Fibroblast of lung (primary cell): ENCODE data around the gene OSBPL1A. TPM values are rescaled to one million over a fixed set of nuclear protein-coding genes. Genes with fewer than 3 reads are reported as not detected.

ENCODE experiments used
- DNase-seq, 2 donors: peaks; one replicate each; pipeline versions ENCODE4 v3.0.0 to v3.0.0-alpha.2; 2010; ENCODE audit warnings: low read depth in 2 of 2
- H2AFZ ChIP-seq: 2 replicates; pipeline ENCODE4 v1.5.1; 2012; ENCODE audit warnings: low read length, control low read depth, inconsistent platforms
- H3K27ac ChIP-seq: 2 replicates; pipeline ENCODE4 v1.5.1; 2011; ENCODE audit warnings: low read length, control low read depth; ENCODE audit not compliant: insufficient read depth
- H3K27me3 ChIP-seq: 2 replicates; pipeline ENCODE4 v1.5.1; 2011; ENCODE audit warnings: mild to moderate bottlenecking, low read length; ENCODE audit not compliant: control insufficient read depth, insufficient read depth
- H3K36me3 ChIP-seq: 2 replicates; pipeline ENCODE4 v1.5.1; 2011; ENCODE audit warnings: low read length; ENCODE audit not compliant: control insufficient read depth, insufficient read depth
- H3K4me1 ChIP-seq: 2 replicates; pipeline ENCODE4 v1.5.1; 2011; ENCODE audit warnings: low read length; ENCODE audit not compliant: control insufficient read depth, insufficient read depth; ENCODE audit errors: extremely low read depth
- H3K4me2 ChIP-seq: 2 replicates; pipeline ENCODE4 v1.5.1; 2011; ENCODE audit warnings: low read length, control low read depth; ENCODE audit not compliant: insufficient read depth; ENCODE audit errors: extremely low read depth
- H3K4me3 ChIP-seq, 4 experiments: fragments of 200-600 bp in 1 of 4; sonication (generic) in 1 of 4; replicated peaks in 1 of 4; 2 replicates each; pipeline ENCODE4 v1.5.1; 2011 to 2016; ENCODE audit warnings: low read length in 4 of 4, low read depth in 3 of 4, mild to moderate bottlenecking in 3 of 4, control low read depth in 2 of 4, inconsistent platforms in 1 of 4, mixed read lengths in 1 of 4; ENCODE audit not compliant: insufficient read depth in 1 of 4; ENCODE audit errors: control extremely low read depth in 1 of 4
- H3K79me2 ChIP-seq: 2 replicates; pipeline ENCODE4 v1.5.1; 2012; ENCODE audit warnings: mild to moderate bottlenecking, low read length, inconsistent platforms; ENCODE audit not compliant: control insufficient read depth, insufficient read depth
- H3K9ac ChIP-seq: 2 replicates; pipeline ENCODE4 v1.5.1; 2011; ENCODE audit warnings: mild to moderate bottlenecking, low read length, control low read depth; ENCODE audit not compliant: insufficient read depth
- H3K9me3 ChIP-seq: 2 replicates; pipeline ENCODE4 v1.5.1; 2012; ENCODE audit warnings: low read depth, low read length; ENCODE audit not compliant: control insufficient read depth, insufficient read depth
- H4K20me1 ChIP-seq: 2 replicates; pipeline ENCODE4 v1.5.1; 2011; ENCODE audit warnings: low read length; ENCODE audit not compliant: control insufficient read depth, insufficient read depth; ENCODE audit errors: extremely low read depth
- EZH2 ChIP-seq: IDR thresholded peaks from 2 replicates; pipeline ENCODE4 v1.5.1; 2012; ENCODE audit warnings: low read length, control low read depth, mild to moderate bottlenecking; ENCODE audit errors: missing control alignments
- polyA plus RNA-seq, 2 donors: library from polyadenylated mRNA; depleted of rRNA in 1 of 2; stranded (reverse) in 1 of 2; unstranded in 1 of 2; fragments of >200 nt; gene quantifications; 2 replicates each; pipeline ENCODE4 v1.2.1, GENCODE V29; 2011 to 2012; ENCODE audit warnings: missing spikeins in 1 of 2
- total RNA-seq: library from RNA; depleted of rRNA; stranded (reverse); fragments of >200 nt; gene quantifications from 2 replicates; pipeline ENCODE4 v1.2.1, GENCODE V29; 2014
- TF ChIP-seq, protein P1 (sequence below), 2 donors: IDR thresholded peaks in 1 of 2; conservative IDR thresholded peaks in 1 of 2; 1 replicate in 1 of 2; 2 replicates in 1 of 2; pipeline ENCODE4 v1.5.1; 2011 to 2012; ENCODE audit warnings: low read length in 2 of 2, control low read depth in 1 of 2, inconsistent platforms in 1 of 2, low read depth in 1 of 2, mild to moderate bottlenecking in 1 of 2

Gene OSBPL1A
- total and polyA plus RNA-seq, 2 donors (not counting 1 experiment from before 2014, with no cell fraction given), result 67.5 to 73.3 TPM

- DNase-seq, result peak in 1 of 2 donors; percentile 71
- Histone ChIP-seq H2AFZ (peak overlapping the region; percentile 79), H3K79me2 (peaks cover 8% of the 10 kb centered on the region), H3K9me3 (no peaks in the 10 kb centered on the region), H3K4me1 (peaks cover 3% of the 10 kb centered on the region), H3K9ac (peak overlapping the region; percentile 72), H3K4me2 (peak overlapping the region; percentile 90), H3K36me3 (no peaks in the 10 kb centered on the region), H3K27me3 (no peaks in the 10 kb centered on the region), H3K4me3 (peak overlapping the region; percentile 64 to 81 (median 78)), H4K20me1 (no peaks in the 10 kb centered on the region), H3K27ac (peak overlapping the region; percentile 52)
- TF ChIP-seq, protein P1, sequence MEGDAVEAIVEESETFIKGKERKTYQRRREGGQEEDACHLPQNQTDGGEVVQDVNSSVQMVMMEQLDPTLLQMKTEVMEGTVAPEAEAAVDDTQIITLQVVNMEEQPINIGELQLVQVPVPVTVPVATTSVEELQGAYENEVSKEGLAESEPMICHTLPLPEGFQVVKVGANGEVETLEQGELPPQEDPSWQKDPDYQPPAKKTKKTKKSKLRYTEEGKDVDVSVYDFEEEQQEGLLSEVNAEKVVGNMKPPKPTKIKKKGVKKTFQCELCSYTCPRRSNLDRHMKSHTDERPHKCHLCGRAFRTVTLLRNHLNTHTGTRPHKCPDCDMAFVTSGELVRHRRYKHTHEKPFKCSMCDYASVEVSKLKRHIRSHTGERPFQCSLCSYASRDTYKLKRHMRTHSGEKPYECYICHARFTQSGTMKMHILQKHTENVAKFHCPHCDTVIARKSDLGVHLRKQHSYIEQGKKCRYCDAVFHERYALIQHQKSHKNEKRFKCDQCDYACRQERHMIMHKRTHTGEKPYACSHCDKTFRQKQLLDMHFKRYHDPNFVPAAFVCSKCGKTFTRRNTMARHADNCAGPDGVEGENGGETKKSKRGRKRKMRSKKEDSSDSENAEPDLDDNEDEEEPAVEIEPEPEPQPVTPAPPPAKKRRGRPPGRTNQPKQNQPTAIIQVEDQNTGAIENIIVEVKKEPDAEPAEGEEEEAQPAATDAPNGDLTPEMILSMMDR (conservative IDR thresholded peaks at IDR 0.05 in 1 of 2, IDR thresholded peaks at IDR 0.05 in 1 of 2; ENCODE audit: low read depth in 1 of 2, low read length in 2 of 2), result no peak
- TF ChIP-seq EZH2, result no peak
These were observed 125.4 kb downstream of the OSBPL1A start for GRCh38 chr18:24272229-24272525.

DNA sequence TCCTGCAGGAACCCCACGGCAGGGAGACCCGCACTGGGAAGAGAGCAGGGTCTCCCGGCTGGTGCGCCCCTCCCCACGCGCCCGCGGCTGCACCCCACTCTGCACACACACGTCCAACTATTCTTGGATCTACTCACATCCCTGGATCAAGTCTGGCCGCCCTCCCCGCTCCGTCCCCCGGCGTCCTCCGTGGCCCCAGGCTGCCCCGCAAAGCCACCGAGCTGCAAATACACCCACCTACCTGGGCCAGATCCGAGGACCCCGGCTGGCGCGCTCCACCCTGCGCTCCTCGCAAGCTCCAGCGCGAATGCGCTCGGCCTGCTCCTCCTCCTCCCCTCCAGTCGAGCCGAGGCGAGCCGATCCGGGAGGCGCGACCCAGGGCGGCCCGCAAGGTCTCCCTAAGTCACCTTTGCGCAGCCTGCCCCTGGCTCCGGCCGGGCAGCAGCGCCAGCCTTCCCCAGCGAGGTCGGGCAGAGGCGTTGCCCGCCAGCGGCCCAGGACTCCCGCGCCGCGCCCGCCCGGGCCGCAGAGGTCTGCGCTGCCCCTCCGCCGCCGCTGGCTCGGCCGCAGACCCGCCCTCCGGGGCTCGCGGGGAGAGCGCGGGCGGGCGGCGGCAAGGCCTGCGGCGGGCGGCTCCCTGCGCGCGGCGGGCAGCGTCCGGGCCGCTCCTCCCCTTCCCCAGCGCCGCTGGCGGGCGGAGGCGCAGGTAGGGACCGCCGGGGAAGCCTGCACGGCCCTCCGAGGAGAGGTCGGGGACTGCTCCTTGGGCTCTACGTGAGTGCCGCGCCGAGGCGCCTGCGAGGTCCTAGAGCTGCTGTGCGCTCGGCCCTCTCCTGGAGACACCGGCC, 126.0 kb downstream of the OSBPL1A start:
- TF ChIP-seq EZH2, result no peak
- TF ChIP-seq, protein P1 (conservative IDR thresholded peaks at IDR 0.05 in 1 of 2, IDR thresholded peaks at IDR 0.05 in 1 of 2; ENCODE audit: low read depth in 1 of 2, low read length in 2 of 2), result no peak
- peak; percentile 68 to 84 for DNase-seq
- H3K4me3 ChIP-seq, result peak overlapping the region; percentile 78 to 97 (median 83)
- peaks cover 3% of the 10 kb centered on the region for H3K4me1 ChIP-seq
- no peaks in the 10 kb centered on the region for H3K9me3 ChIP-seq
- peak overlapping the region; percentile 93 for H3K4me2 ChIP-seq
- H4K20me1 ChIP-seq, result no peaks in the 10 kb centered on the region
- H3K27me3 ChIP-seq, result no peaks in the 10 kb centered on the region
- peak overlapping the region; percentile 72 for H3K9ac ChIP-seq
- no peaks in the 10 kb centered on the region for H3K36me3 ChIP-seq
- peak overlapping the region; percentile 74 for H2AFZ ChIP-seq
- peak overlapping the region; percentile 54 for H3K27ac ChIP-seq
- peaks cover 8% of the 10 kb centered on the region for H3K79me2 ChIP-seq

GRCh38 chr18:24270937-24271380, 126.7 kb downstream of the OSBPL1A start:
- H3K4me2 ChIP-seq, result peak overlapping the region; percentile 93
- TF ChIP-seq, protein P1 (conservative IDR thresholded peaks at IDR 0.05 in 1 of 2, IDR thresholded peaks at IDR 0.05 in 1 of 2; ENCODE audit: low read depth in 1 of 2, low read length in 2 of 2), result no peak
- no peak for TF ChIP-seq EZH2

More at GRCh38 chr18:24270937-24271380, 126.7 kb downstream of the OSBPL1A start:
- Histone ChIP-seq H3K4me1 (peaks cover 3% of the 10 kb centered on the region), H4K20me1 (no peaks in the 10 kb centered on the region), H2AFZ (peak overlapping the region; percentile 74), H3K79me2 (peaks cover 8% of the 10 kb centered on the region), H3K9ac (peak overlapping the region; percentile 72), H3K9me3 (no peaks in the 10 kb centered on the region), H3K27ac (peak overlapping the region; percentile 54), H3K36me3 (no peaks in the 10 kb centered on the region), H3K27me3 (no peaks in the 10 kb centered on the region), H3K4me3 (peak overlapping the region; percentile 78 to 97 (median 83))
- DNase-seq, result peak; percentile 49 to 61
